Activated B cell treated with CpG ODN at 0.5 μM for 24 hours (primary cell): ENCODE results near the gene TSPAN8. TPM values are rescaled to one million over a fixed set of nuclear protein-coding genes. Genes with fewer than 3 reads are reported as not detected.
"Not testable (repeated sequence)": the region's sequence is repeated elsewhere in the genome, so short reads cannot be mapped to it uniquely, and the experiment has no call there.

Experiments used
- ATAC-seq: fragments of 200-7000 bp; cut with Tn5 transposase; one replicate; pipeline ENCODE4 v1.10.0; 2021; ENCODE audit warnings: low read depth, mild to moderate bottlenecking, moderate library complexity
- CTCF ChIA-PET: fragments of 350-600 bp; sonication (Branson Sonifier 250); formaldehyde crosslinking; loops from one replicate; lab custom pipeline; 2021; ENCODE audit warnings: antibody characterized with exemption; lab: Charles Lee
- POLR2A ChIA-PET: fragments of 350-600 bp; sonication (Branson Sonifier 250); formaldehyde crosslinking; loops from one replicate; lab custom pipeline; 2021; ENCODE audit warnings: antibody characterized with exemption; lab: Charles Lee
- DNase-seq: peaks from one replicate; pipeline ENCODE4 v3.0.0; 2022
- H3K27ac Mint-ChIP-seq: one replicate; pipeline ENCODE4 v1.8.0; 2020; ENCODE audit warnings: mixed read lengths
- H3K27me3 Mint-ChIP-seq: one replicate; pipeline ENCODE4 v1.8.0; 2021; ENCODE audit warnings: mixed read lengths
- H3K36me3 Mint-ChIP-seq: one replicate; pipeline ENCODE4 v1.8.0; 2021; ENCODE audit warnings: low read depth, mixed read lengths
- H3K4me1 Mint-ChIP-seq: one replicate; pipeline ENCODE4 v1.8.0; 2021; ENCODE audit warnings: mixed read lengths
- H3K4me3 Mint-ChIP-seq: one replicate; pipeline ENCODE4 v1.8.0; 2020; ENCODE audit warnings: mild to moderate bottlenecking, mixed read lengths
- H3K9me3 Mint-ChIP-seq: one replicate; pipeline ENCODE4 v1.8.0; 2020; ENCODE audit warnings: mixed read lengths
- CTCF ChIP-seq: fragments of 200-600 bp; IDR thresholded peaks from one replicate; pipeline ENCODE4 v1.8.0; 2022; ENCODE audit warnings: antibody characterized with exemption, mild to moderate bottlenecking
- intact Hi-C: fragments of 100-400 bp; cut with micrococcal nuclease; formaldehyde crosslinking; loops from one replicate; pipeline ENCODE4 v1.15.1; 2024
- total RNA-seq: library from RNA; stranded (reverse); gene quantifications from 2 replicates; pipeline ENCODE4 v1.2.3, GENCODE V29; 2022

Gene TSPAN8
- total RNA-seq, 1 donor from 2014 or later, result not detected

- intact Hi-C loops, result no loop called here
- POLR2A ChIA-PET, result no interaction called here
- Mint-ChIP-seq H3K36me3 (no peaks in the 10 kb centered on the region), H3K4me3 (no peak overlapping the region), H3K27me3 (peaks cover 3% of the 10 kb centered on the region), H3K9me3 (no peaks in the 10 kb centered on the region), H3K27ac (no peak overlapping the region), H3K4me1 (no peaks in the 10 kb centered on the region)
- DNase-seq (no peak), ATAC-seq (no peak)
- CTCF ChIA-PET, result no interaction called here
- TF ChIP-seq CTCF, result no peak
Measured at GRCh38 chr12:71159878-71160277, 2.1 kb upstream of the TSPAN8 start.

GRCh38 chr12:71159264-71159663 lies 1.5 kb upstream of the TSPAN8 start:
- ATAC-seq, result no peak
- Mint-ChIP-seq H3K27me3 (peaks cover 3% of the 10 kb centered on the region), H3K36me3 (no peaks in the 10 kb centered on the region), H3K4me3 (no peak overlapping the region), H3K9me3 (no peaks in the 10 kb centered on the region), H3K27ac (no peak overlapping the region), H3K4me1 (no peaks in the 10 kb centered on the region)
- intact Hi-C loops, result no loop called here
- no peak for DNase-seq
- no peak for TF ChIP-seq CTCF
- ChIA-PET POLR2A (no interaction called here), CTCF (no interaction called here)

- Mint-ChIP-seq H3K27me3 (peaks cover 3% of the 10 kb centered on the region), H3K36me3 (no peaks in the 10 kb centered on the region), H3K4me3 (no peak overlapping the region), H3K9me3 (no peaks in the 10 kb centered on the region), H3K4me1 (no peaks in the 10 kb centered on the region), H3K27ac (no peak overlapping the region)
- no peak for DNase-seq
- ChIA-PET CTCF (no interaction called here), POLR2A (no interaction called here)
- TF ChIP-seq CTCF, result no peak
- no peak for ATAC-seq
- intact Hi-C loops, result no loop called here
Measured at GRCh38 chr12:71158361-71158882, 623 bp upstream of the TSPAN8 start.

GRCh38 chr12:71155225-71155624 lies 2.6 kb downstream of the TSPAN8 start:
- H3K4me1 Mint-ChIP-seq, result no peaks in the 10 kb centered on the region
- POLR2A ChIA-PET, result no interaction called here

GRCh38 chr12:71152851-71153250 lies 4.9 kb downstream of the TSPAN8 start:
- TF ChIP-seq CTCF, result no peak
- CTCF ChIA-PET, result no interaction called here

More at GRCh38 chr12:71155225-71155624, 2.6 kb downstream of the TSPAN8 start:
- Mint-ChIP-seq H3K27ac (no peak overlapping the region), H3K27me3 (peaks cover 3% of the 10 kb centered on the region), H3K4me3 (no peak overlapping the region), H3K36me3 (no peaks in the 10 kb centered on the region), H3K9me3 (peaks cover 4% of the 10 kb centered on the region)
- intact Hi-C loops, result no loop called here
- ATAC-seq, result no peak
- DNase-seq, result no peak
- TF ChIP-seq CTCF, result no peak
- CTCF ChIA-PET, result no interaction called here

GRCh38 chr12:71150041-71150440 lies 7.8 kb downstream of the TSPAN8 start:
- H3K36me3 Mint-ChIP-seq, POLR2A ChIA-PET, H3K27me3 Mint-ChIP-seq: not testable (repeated sequence)

More at GRCh38 chr12:71152851-71153250, 4.9 kb downstream of the TSPAN8 start:
- ATAC-seq (no peak), DNase-seq (no peak)
- Mint-ChIP-seq H3K9me3 (peaks cover 6% of the 10 kb centered on the region), H3K4me1 (no peaks in the 10 kb centered on the region), H3K36me3 (no peaks in the 10 kb centered on the region), H3K27me3 (peaks cover 3% of the 10 kb centered on the region), H3K4me3 (no peak overlapping the region), H3K27ac (no peak overlapping the region)
- POLR2A ChIA-PET, result no interaction called here
- intact Hi-C loops, result no loop called here

More at GRCh38 chr12:71150041-71150440, 7.8 kb downstream of the TSPAN8 start:
- H3K9me3 Mint-ChIP-seq, H3K27ac Mint-ChIP-seq, CTCF ChIA-PET, H3K4me1 Mint-ChIP-seq, DNase-seq, intact Hi-C loops, H3K4me3 Mint-ChIP-seq, ATAC-seq: not testable (repeated sequence)
